Transverse colon (tissue), 4 donors: ENCODE measurements around the gene PI4K2A. TPM values are rescaled to one million over a fixed set of nuclear protein-coding genes. Genes with fewer than 3 reads are reported as not detected.

ENCODE experiments used
- DNase-seq: peaks from one replicate; pipeline ENCODE4 v3.0.0-alpha.2; 2019
- H3K27ac ChIP-seq, 4 donors: fragments of 200-600 bp; sonication (generic); 2 replicates each; pipeline ENCODE4 v1.5.1; 2016 to 2018; ENCODE audit warnings: inconsistent platforms in 4 of 4
- H3K27me3 ChIP-seq: fragments of 200-600 bp; sonication (generic); 2 replicates; pipeline ENCODE4 v1.5.1; 2017; ENCODE audit warnings: inconsistent platforms
- H3K36me3 ChIP-seq, 4 donors: fragments of 200-600 bp; sonication (generic); 2 replicates each; pipeline ENCODE4 v1.5.1; 2017 to 2019; ENCODE audit warnings: inconsistent platforms in 4 of 4
- H3K4me1 ChIP-seq, 4 donors: fragments of 200-600 bp; sonication (generic); 2 replicates each; pipeline ENCODE4 v1.5.1; 2017 to 2020; ENCODE audit warnings: inconsistent platforms in 4 of 4
- H3K4me3 ChIP-seq, 4 donors: fragments of 200-600 bp; sonication (generic); 1 replicate in 1 of 4; 2 replicates in 3 of 4; pipeline versions ENCODE4 v1.5.1 to v1.6.1; 2017 to 2019; ENCODE audit warnings: inconsistent platforms in 4 of 4
- H3K9me3 ChIP-seq, 2 donors: fragments of 200-600 bp; sonication (generic); 2 replicates each; pipeline ENCODE4 v1.5.1; 2017 to 2019; ENCODE audit warnings: inconsistent platforms in 2 of 2
- EP300 ChIP-seq: sonication (generic); formaldehyde crosslinking; IDR thresholded peaks from one replicate; pipeline ENCODE4 v1.6.1; 2017; ENCODE audit warnings: antibody characterized with exemption, low read depth
- POLR2A ChIP-seq: fragments of 450-650 bp; IDR thresholded peaks from one replicate; pipeline ENCODE4 v1.6.1; 2016; ENCODE audit warnings: antibody characterized with exemption, mild to moderate bottlenecking, moderate library complexity
- POLR2AphosphoS5 ChIP-seq, 3 donors: sonication (generic); formaldehyde crosslinking; IDR thresholded peaks; one replicate each; pipeline ENCODE4 v1.6.1; 2016; ENCODE audit warnings: antibody characterized with exemption in 3 of 3
- WGBS, 2 donors: methylation state at CpG; one replicate each; pipeline ENCODE4 v1.1.5; 2018; ENCODE audit warnings: low coverage in 1 of 2; 5-methylcytosine and 5-hydroxymethylcytosine counted together
- in situ Hi-C, 4 donors: fragments of 200-750 bp; cut with MboI; loops; one replicate each; pipeline versions ENCODE4 v1.15.0 to v1.15.1; 2017; ENCODE audit warnings: low sequenced_read_pairs in 3 of 4, low pct_ligation_motif_present in 1 of 4, low pct_unique_long_range_greater_than_20kb in 1 of 4
- intact Hi-C: fragments of 100-400 bp; cut with DNase I; formaldehyde crosslinking; loops from one replicate; pipeline ENCODE4 v1.15.1; 2023; ENCODE audit warnings: low total_unique reads
- total RNA-seq, 4 donors: library from RNA; depleted of rRNA; stranded (reverse); fragments of >200 nt; gene quantifications; one replicate each; pipeline ENCODE4 v1.1.0, GENCODE V29; 2016
- TF ChIP-seq, protein P1 (sequence below), 5 experiments: fragments of 200-600 bp in 3 of 5; fragments of 450-650 bp in 2 of 5; sonication (generic) in 3 of 5; IDR thresholded peaks; 1 replicate in 2 of 5; 2 replicates in 3 of 5; pipeline ENCODE4 v1.5.1; 2016 to 2017; ENCODE audit warnings: antibody characterized with exemption in 5 of 5, inconsistent platforms in 3 of 5, mild to moderate bottlenecking in 2 of 5, moderate library complexity in 1 of 5

Gene PI4K2A
- total RNA-seq, 4 donors from 2014 or later = 7.6 to 19.1 (median 11.3) TPM

DNA sequence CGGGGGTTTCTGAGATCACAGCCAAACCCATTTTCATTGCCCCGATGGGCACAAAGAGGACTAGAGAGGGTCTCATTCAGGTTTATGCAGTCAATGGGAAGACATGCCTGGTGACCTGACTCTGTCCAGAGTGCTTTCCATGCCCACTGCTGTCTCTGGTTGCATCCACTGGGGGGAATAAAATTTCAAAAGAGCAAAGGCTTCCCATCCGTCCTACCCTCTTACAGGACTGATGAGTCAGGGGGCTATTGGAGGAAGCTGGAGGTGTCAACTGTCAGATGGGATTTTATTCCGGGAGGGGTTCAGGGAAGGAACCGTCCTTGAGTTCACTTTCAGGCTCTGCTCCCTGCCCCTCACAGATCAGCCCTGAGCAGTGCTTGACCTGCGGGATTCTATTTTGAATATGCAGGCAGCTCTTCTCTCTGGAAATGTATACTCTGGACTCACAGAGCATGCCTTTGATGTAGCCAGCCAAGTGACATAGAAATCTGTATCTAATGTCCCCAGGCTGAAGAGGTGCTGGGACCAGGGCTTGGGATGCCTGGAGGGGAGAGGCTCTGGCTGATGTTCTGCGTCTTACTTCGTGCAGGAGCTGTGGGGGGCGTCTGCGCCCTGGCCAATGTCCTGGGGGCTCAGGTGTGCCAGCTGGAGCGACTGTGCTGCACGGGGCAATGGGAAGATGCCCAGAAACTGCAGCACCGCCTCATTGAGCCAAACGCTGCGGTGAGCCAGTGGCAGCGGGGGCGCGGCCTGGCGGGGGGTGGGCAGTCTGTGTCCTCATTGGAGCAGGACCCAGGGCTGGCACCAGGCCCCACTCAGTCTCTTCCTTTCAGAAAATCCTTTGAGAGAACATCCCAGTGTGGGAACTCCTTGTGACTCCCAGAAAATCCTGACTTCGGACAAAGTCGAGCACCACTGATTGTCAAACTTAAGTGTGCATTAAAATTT lies 38.9 kb upstream of the PI4K2A start:
- Histone ChIP-seq H3K27me3 (no peaks in the 10 kb centered on the region), H3K27ac (no peak overlapping the region), H3K4me3 (no peak overlapping the region), H3K4me1 (peaks cover 0 to 5% (median 2%) of the 10 kb centered on the region in 4 donors), H3K36me3 (no peaks in the 10 kb centered on the region), H3K9me3 (no peaks in the 10 kb centered on the region)
- DNase-seq = no peak
- intact Hi-C loops (no loop called here), in situ Hi-C loops (no loop called here)
- no peak for TF ChIP-seq POLR2A
- TF ChIP-seq EP300 = no peak
- TF ChIP-seq, protein P1, sequence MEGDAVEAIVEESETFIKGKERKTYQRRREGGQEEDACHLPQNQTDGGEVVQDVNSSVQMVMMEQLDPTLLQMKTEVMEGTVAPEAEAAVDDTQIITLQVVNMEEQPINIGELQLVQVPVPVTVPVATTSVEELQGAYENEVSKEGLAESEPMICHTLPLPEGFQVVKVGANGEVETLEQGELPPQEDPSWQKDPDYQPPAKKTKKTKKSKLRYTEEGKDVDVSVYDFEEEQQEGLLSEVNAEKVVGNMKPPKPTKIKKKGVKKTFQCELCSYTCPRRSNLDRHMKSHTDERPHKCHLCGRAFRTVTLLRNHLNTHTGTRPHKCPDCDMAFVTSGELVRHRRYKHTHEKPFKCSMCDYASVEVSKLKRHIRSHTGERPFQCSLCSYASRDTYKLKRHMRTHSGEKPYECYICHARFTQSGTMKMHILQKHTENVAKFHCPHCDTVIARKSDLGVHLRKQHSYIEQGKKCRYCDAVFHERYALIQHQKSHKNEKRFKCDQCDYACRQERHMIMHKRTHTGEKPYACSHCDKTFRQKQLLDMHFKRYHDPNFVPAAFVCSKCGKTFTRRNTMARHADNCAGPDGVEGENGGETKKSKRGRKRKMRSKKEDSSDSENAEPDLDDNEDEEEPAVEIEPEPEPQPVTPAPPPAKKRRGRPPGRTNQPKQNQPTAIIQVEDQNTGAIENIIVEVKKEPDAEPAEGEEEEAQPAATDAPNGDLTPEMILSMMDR (IDR thresholded peaks at IDR 0.05) = no peak
- TF ChIP-seq POLR2AphosphoS5 (IDR thresholded peaks at IDR 0.05) = no peak
- WGBS, 2 donors = 67 to 86% methylated on average over 3 to 21 of the region's 21 CpGs

DNA sequence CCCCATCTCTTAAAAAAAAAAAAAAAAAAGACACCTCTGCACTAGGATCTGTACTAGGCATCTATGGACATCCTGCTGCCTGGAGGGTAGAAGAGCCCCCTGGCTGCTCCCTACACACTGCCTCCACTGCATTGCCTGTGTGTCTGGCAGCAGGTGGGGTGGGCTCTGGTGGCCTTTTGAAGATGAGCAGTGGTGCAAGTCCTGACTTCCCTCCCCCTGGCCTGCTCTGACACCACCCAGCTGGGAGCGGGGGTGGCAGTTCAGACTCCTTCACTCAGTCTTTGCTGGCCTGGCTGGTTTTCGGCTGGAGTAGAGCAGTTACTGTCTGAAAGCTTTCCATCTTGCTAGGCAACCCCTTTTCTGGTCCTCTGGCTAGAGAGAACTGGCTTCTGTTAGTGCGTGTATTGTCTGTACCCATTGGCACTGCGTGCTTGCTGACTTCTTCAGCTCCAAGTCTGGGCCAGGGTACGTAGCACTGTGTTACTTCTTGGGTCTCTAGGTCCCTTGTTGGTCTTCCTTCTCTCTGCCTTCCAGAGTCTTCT lies 33.3 kb upstream of the PI4K2A start:
- Histone ChIP-seq H3K27ac (no peak overlapping the region), H3K4me1 (no peaks in the 10 kb centered on the region), H3K36me3 (no peaks in the 10 kb centered on the region), H3K27me3 (no peaks in the 10 kb centered on the region), H3K9me3 (no peaks in the 10 kb centered on the region), H3K4me3 (no peak overlapping the region)
- no peak for DNase-seq
- intact Hi-C loops = no loop called here
- TF ChIP-seq, protein P1 (IDR thresholded peaks at IDR 0.05) = no peak
- TF ChIP-seq EP300 (no peak), POLR2A (no peak), POLR2AphosphoS5 (IDR thresholded peaks at IDR 0.05) (no peak)
- 75 to 95% methylated on average over 2 to 5 of the region's 5 CpGs for WGBS, 2 donors
- in situ Hi-C loops = no loop called here

DNA sequence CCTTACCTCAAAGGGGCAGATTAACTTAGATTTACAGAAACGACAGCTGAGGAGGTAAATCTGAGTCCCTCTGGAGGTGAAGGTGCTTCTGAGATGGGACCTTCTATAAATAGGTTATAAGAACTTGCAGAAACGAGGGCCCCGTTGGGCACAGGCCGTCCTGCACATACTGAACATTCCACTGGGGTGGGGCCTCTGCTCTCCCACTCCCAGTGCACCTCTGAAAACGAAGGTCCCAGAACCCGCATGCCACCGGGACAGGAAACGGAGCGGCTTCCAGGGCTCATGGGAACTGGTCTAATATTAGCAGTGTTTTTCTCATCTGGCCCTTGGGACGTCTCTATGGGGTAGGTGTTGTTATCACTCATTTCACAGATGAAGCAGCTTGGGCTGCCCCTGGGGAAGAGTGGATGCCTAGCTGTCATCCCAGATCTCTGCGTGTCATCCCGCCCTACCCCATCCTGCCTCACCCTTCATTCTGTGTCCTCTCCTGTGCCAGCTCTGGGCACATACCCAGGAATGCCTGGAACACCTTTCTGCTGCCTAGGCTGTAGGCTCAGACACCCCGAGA lies 31.4 kb upstream of the PI4K2A start:
- WGBS, 2 donors = 80 to 84% methylated on average over 1 to 13 of the region's 13 CpGs
- H3K9me3 ChIP-seq = no peaks in the 10 kb centered on the region
- no peak for TF ChIP-seq POLR2AphosphoS5 (IDR thresholded peaks at IDR 0.05)
- no peak for TF ChIP-seq POLR2A
- TF ChIP-seq, protein P1 (IDR thresholded peaks at IDR 0.05) = no peak
- in situ Hi-C loops = no loop called here
- intact Hi-C loops = no loop called here
- H3K27me3 ChIP-seq = no peaks in the 10 kb centered on the region
- DNase-seq = no peak
- no peaks in the 10 kb centered on the region for H3K4me1 ChIP-seq
- no peak overlapping the region for H3K27ac ChIP-seq
- no peaks in the 10 kb centered on the region for H3K36me3 ChIP-seq
- H3K4me3 ChIP-seq = no peak overlapping the region

DNA sequence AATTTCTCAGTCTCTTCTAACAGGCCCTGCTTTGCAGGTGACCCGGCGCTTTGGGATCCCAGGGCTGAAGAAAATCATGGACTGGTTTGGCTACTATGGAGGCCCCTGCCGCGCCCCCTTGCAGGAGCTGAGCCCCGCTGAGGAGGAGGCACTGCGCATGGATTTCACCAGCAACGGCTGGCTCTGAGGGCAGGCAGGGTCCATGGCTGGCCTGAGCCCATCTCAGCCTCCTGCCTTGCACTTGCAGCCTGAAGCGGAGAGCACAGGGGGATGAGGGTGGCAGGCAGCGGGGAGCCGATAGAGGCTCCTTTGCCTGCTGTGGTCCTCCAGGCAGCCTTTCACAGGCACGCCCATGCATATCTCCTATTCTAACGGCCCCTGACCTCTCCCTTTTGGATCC lies 29.0 kb upstream of the PI4K2A start:
- WGBS, 2 donors = 88% methylated on average over 12 of the region's 12 CpGs; no CpG with 5 or more reads in 1 of the 2 donors
- no peak for DNase-seq
- H3K4me1 ChIP-seq = no peaks in the 10 kb centered on the region
- H3K27ac ChIP-seq = no peak overlapping the region
- intact Hi-C loops (no loop called here), in situ Hi-C loops (no loop called here)
- no peaks in the 10 kb centered on the region for H3K9me3 ChIP-seq
- no peaks in the 10 kb centered on the region for H3K36me3 ChIP-seq
- H3K4me3 ChIP-seq = no peak overlapping the region
- TF ChIP-seq EP300 (no peak), POLR2A (no peak), POLR2AphosphoS5 (IDR thresholded peaks at IDR 0.05) (no peak)
- TF ChIP-seq, protein P1 (IDR thresholded peaks at IDR 0.05) = no peak
- H3K27me3 ChIP-seq = no peaks in the 10 kb centered on the region
